Activated CD8-positive, alpha-beta T cell treated with anti-CD3 and anti-CD28 coated beads, Interleukin-2, amount 10 ng/mL, durations not matched to agents 7 days and 5 days (primary cell): Measurements from ENCODE around the gene EML5. TPM values are rescaled to one million over a fixed set of nuclear protein-coding genes. Genes with fewer than 3 reads are reported as not detected.
A peak's percentile ranks its signal among the peaks of the same experiment; 100 is the strongest.

Source experiments
- ATAC-seq: fragments of 150-1000 bp; cut with Tn5 transposase; one replicate; pipeline ENCODE4 v1.10.0; 2021; ENCODE audit warnings: moderate library complexity
- CTCF ChIA-PET: fragments of 350-600 bp; sonication (Branson Sonifier 250); formaldehyde crosslinking; loops from one replicate; lab custom pipeline; 2021; ENCODE audit warnings: antibody characterized with exemption; lab: Charles Lee
- POLR2A ChIA-PET: fragments of 350-600 bp; sonication (Branson Sonifier 250); formaldehyde crosslinking; loops from one replicate; lab custom pipeline; 2021; ENCODE audit warnings: antibody characterized with exemption; lab: Charles Lee
- DNase-seq: peaks from one replicate; pipeline ENCODE4 v3.0.0-alpha.2; 2020
- H3K27ac Mint-ChIP-seq: one replicate; pipeline ENCODE4 v1.8.0; 2021; ENCODE audit warnings: mild to moderate bottlenecking, mixed read lengths
- H3K27me3 Mint-ChIP-seq: one replicate; pipeline ENCODE4 v1.8.0; 2021; ENCODE audit warnings: low read depth, mixed read lengths
- H3K36me3 Mint-ChIP-seq: one replicate; pipeline ENCODE4 v1.8.0; 2021; ENCODE audit warnings: low read depth, mixed read lengths
- H3K4me1 Mint-ChIP-seq: one replicate; pipeline ENCODE4 v1.8.0; 2021; ENCODE audit warnings: low read depth, mixed read lengths
- H3K4me3 Mint-ChIP-seq: one replicate; pipeline ENCODE4 v1.8.0; 2021; ENCODE audit warnings: mild to moderate bottlenecking, mixed read lengths
- H3K9me3 Mint-ChIP-seq: one replicate; pipeline ENCODE4 v1.8.0; 2022; ENCODE audit warnings: mixed read lengths; ENCODE audit not compliant: insufficient read depth
- total RNA-seq, 2 experiments: library from RNA; stranded (reverse); gene quantifications; one replicate each; pipeline ENCODE4 v1.2.3, GENCODE V29; 2021

The EML5 gene
- total RNA-seq, 2 experiments from 2014 or later, result 1.7 to 2.1 TPM

DNA sequence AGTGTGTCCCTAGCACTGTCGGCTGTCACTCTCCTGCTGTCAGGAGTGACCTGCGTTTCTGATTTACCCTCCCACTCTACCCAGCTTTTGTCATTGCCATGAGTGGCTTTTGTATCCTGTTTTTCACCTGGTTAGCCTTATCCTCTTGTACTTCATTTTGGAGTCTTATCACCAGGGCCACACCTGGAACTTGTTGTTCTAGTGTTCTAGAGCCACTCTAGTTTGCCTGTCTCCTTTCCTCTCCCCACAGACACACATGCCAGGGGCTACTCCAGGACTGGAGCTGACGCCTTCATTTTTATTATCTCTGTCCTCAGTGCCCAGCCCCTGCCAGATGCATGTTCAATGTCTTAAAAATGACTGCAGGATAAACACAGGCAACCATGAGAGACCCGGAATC is 195.7 kb downstream of the EML5 start:
- no peaks in the 10 kb centered on the region for H3K27me3 Mint-ChIP-seq
- H3K36me3 Mint-ChIP-seq, result peaks cover 46% of the 10 kb centered on the region
- DNase-seq (no peak), ATAC-seq (no peak)
- no peak overlapping the region for H3K27ac Mint-ChIP-seq
- peaks cover 27% of the 10 kb centered on the region for H3K4me1 Mint-ChIP-seq
- no peak overlapping the region for H3K4me3 Mint-ChIP-seq
- H3K9me3 Mint-ChIP-seq, result no peaks in the 10 kb centered on the region
- POLR2A ChIA-PET, result interaction anchor here (0.6 kb wide), 1 partner anchor 16 kb away, joined by 3 read pairs; no protein-coding TSS in a partner anchor
- CTCF ChIA-PET, result interaction anchor here (1.2 to 1.5 kb wide), 2 partner anchors 40 to 430 kb away, joined by 3 to 4 read pairs; no protein-coding TSS in a partner anchor

DNA sequence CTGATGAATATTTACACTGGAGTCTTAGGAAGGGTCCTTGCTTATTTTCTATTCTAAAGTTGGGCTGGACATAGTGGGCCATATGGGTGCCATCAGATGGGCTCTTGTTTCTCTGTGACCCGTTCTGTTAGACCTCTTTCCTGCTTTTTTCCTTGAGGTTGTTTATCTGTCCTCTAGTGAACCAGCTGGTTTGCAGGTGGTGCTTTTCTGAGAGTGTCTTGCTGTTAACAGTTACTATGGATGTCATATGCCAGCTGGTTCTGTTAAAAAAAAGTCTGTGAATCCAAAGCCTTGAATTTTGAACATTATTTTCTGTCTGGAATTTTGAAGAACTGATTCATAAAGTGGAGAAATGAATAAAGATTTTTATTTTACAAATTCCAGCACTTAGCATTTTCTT is 200.7 kb downstream of the EML5 start:
- CTCF ChIA-PET, result no interaction called here

DNA sequence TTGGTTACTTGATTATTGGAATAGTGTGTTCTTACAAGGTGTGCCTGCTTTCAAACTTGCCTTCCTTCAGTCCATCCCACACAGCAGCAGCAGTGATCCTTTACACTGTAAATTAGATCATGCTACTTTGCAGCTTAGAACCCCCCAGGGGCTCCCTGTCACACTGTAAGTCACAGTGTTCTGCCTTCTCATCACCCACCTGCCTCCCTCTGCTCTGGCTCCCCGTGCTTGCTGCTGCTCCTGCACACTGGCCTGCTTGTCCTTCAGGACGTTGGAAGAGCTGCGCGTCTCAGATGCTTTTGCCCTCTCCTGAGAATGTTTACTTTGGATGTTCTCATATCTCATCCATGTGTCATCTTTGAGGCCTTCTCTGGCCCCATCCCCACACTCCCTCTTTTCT is 202.6 kb downstream of the EML5 start:
- CTCF ChIA-PET, result no interaction called here
- ATAC-seq (no peak), DNase-seq (no peak)
- Mint-ChIP-seq H3K36me3 (peaks cover 28% of the 10 kb centered on the region), H3K27me3 (no peaks in the 10 kb centered on the region), H3K27ac (no peak overlapping the region), H3K9me3 (no peaks in the 10 kb centered on the region), H3K4me1 (no peaks in the 10 kb centered on the region), H3K4me3 (no peak overlapping the region)
- POLR2A ChIA-PET, result no interaction called here

More for the DNA sequence above, 200.7 kb downstream of the EML5 start:
- Mint-ChIP-seq H3K9me3 (no peaks in the 10 kb centered on the region), H3K4me3 (no peak overlapping the region), H3K4me1 (no peaks in the 10 kb centered on the region), H3K27me3 (no peaks in the 10 kb centered on the region), H3K27ac (no peak overlapping the region), H3K36me3 (peaks cover 26% of the 10 kb centered on the region)
- DNase-seq, result no peak
- ATAC-seq, result no peak
- POLR2A ChIA-PET, result no interaction called here

DNA sequence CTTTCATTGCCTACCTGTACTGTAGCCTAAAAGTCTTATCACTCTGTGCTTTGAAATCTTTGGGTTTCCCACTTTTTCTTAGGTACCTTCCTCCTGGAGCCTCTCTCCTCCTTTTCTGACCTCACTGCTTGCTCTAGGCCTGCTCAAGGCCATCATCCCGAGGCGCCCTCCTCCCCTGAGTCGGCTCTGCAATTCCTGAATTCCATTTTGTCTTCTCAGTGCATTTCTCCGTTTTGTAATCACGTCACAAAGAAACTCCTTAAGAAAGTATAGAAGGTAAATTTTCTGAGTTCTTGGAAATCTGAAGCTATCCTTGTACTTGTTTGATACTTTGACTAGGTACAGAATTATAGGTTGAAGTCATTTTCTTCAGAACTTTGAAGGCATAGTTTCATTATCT is 204.7 kb downstream of the EML5 start:
- H3K36me3 Mint-ChIP-seq, result peaks cover 30% of the 10 kb centered on the region
- no peaks in the 10 kb centered on the region for H3K9me3 Mint-ChIP-seq
- DNase-seq (no peak), ATAC-seq (no peak)
- no peaks in the 10 kb centered on the region for H3K4me1 Mint-ChIP-seq
- no peaks in the 10 kb centered on the region for H3K27me3 Mint-ChIP-seq
- POLR2A ChIA-PET, result no interaction called here
- CTCF ChIA-PET, result no interaction called here
- H3K4me3 Mint-ChIP-seq, result no peak overlapping the region
- H3K27ac Mint-ChIP-seq, result no peak overlapping the region

DNA sequence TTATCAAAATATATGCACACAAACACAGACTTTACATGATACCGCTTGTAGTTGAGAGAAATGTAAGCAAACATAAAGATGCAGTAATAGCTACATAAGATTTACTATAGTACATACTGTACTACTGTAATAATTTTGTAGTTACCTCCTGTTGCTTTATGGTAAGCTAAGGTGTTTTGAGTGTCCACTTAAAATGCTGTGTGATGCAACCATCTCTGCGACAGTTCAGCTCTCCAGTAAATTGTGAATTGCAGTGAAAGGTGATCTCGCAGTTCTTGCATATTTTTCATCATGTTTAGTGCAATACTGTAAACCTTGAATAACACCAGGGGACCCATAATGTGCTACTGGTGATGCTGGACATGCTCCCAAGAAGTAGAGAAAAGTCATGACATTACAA is 208.3 kb downstream of the EML5 start:
- DNase-seq (no peak), ATAC-seq (no peak)
- Mint-ChIP-seq H3K4me1 (no peaks in the 10 kb centered on the region), H3K36me3 (peaks cover 45% of the 10 kb centered on the region), H3K4me3 (no peak overlapping the region), H3K9me3 (no peaks in the 10 kb centered on the region), H3K27ac (no peak overlapping the region), H3K27me3 (no peaks in the 10 kb centered on the region)
- ChIA-PET CTCF (no interaction called here), POLR2A (no interaction called here)

DNA sequence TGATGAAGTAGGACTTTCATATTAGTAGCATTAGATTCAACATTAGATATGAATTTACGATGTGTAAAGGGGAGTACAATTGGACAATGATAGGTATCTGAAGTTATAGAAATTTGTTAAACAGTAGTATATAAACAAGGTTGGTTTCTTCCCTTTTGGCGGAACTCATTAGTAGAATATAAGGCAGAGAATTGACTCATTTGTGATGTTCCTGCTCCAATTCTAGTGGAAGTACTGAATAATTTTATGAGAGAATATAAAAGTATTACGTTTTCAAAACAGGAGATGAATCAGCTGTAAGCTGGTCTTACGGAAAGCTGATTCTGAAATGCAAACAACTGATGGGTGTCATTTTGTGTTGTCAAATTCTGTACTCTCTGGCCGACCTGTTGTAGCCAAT is 216.5 kb downstream of the EML5 start:
- DNase-seq (no peak), ATAC-seq (no peak)
- CTCF ChIA-PET, result no interaction called here
- H3K4me1 Mint-ChIP-seq, result no peaks in the 10 kb centered on the region
- H3K27me3 Mint-ChIP-seq, result no peaks in the 10 kb centered on the region
- POLR2A ChIA-PET, result no interaction called here
- H3K36me3 Mint-ChIP-seq, result peaks cover 56% of the 10 kb centered on the region
- H3K4me3 Mint-ChIP-seq, result no peak overlapping the region
- no peak overlapping the region for H3K27ac Mint-ChIP-seq
- H3K9me3 Mint-ChIP-seq, result no peaks in the 10 kb centered on the region

DNA sequence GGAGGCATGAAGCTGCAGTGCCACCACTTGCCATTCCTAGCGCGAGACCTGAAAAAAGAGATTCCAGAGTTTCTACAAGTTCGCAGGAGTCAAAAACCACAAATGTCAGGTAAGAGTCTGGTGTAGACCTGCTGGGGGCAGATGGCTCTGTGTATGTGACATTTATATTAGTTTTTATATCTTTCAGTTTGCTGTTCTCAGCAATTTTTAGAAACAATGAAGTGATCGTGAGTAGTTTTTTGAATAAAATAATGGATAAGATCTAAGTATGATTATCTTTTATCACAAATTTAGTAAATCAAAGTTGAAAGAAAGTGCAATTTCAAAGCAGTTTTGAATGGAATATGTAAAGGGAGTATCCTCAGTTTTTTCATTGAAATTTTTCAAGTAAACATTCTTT is 220.6 kb downstream of the EML5 start:
- ChIA-PET CTCF (no interaction called here), POLR2A (no interaction called here)
- H3K36me3 Mint-ChIP-seq, result peaks cover 66% of the 10 kb centered on the region

DNA sequence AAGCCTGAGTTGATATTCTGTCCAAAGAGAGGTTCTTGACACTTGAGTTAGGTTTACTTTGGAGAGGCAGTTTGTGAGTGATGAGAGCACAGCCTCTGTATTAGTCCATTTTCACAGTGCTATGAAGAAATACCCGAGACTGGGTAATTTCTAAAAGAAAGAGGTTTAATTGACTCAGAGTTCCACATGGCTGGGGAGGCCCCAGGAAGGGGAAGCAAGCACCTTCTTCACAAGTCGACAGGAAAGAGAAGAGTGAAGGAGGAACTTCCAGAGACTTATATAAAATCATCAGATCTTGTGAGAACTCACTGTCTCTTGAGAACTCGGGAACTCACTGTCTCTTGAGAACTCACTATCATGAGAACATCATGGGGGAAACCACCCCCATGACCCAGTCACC is 224.6 kb downstream of the EML5 start:
- ChIA-PET CTCF (interaction anchor here (1.0 kb wide), 1 partner anchor 14 kb away, joined by 4 read pairs; no protein-coding TSS in a partner anchor), POLR2A (no interaction called here)
- Mint-ChIP-seq H3K4me3 (no peak overlapping the region), H3K27ac (no peak overlapping the region), H3K9me3 (no peaks in the 10 kb centered on the region), H3K36me3 (peaks cover 62% of the 10 kb centered on the region), H3K4me1 (peaks cover 15% of the 10 kb centered on the region), H3K27me3 (no peaks in the 10 kb centered on the region)
- ATAC-seq (no peak), DNase-seq (no peak)

More for the DNA sequence above, 220.6 kb downstream of the EML5 start:
- no peaks in the 10 kb centered on the region for H3K9me3 Mint-ChIP-seq
- DNase-seq (no peak), ATAC-seq (no peak)
- no peaks in the 10 kb centered on the region for H3K27me3 Mint-ChIP-seq
- no peak overlapping the region for H3K27ac Mint-ChIP-seq
- H3K4me3 Mint-ChIP-seq, result no peak overlapping the region
- H3K4me1 Mint-ChIP-seq, result no peaks in the 10 kb centered on the region

DNA sequence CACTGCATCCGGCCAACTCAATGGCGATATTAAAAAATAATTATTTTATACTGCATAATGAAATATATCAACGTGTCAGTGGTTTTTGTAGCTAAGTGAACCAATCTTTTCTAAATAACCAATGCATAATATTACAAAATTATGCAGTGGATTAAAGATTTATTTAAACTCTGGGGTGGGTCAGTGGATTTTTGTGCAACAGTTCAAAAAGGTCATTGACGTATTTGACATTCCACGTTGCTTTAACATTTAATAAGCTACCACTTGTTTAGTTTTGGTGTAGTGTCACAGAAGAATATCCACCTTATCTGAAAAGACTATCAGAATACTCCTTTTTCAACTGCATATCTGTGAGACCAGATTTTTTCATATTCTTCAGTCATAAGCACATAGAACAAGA is 227.3 kb downstream of the EML5 start:
- Mint-ChIP-seq H3K27ac (no peak overlapping the region), H3K4me3 (no peak overlapping the region), H3K36me3 (peaks cover 46% of the 10 kb centered on the region), H3K4me1 (peaks cover 25% of the 10 kb centered on the region), H3K27me3 (peaks cover 9% of the 10 kb centered on the region), H3K9me3 (no peaks in the 10 kb centered on the region)
- ChIA-PET CTCF (no interaction called here), POLR2A (no interaction called here)
- ATAC-seq, result no peak
- no peak for DNase-seq

DNA sequence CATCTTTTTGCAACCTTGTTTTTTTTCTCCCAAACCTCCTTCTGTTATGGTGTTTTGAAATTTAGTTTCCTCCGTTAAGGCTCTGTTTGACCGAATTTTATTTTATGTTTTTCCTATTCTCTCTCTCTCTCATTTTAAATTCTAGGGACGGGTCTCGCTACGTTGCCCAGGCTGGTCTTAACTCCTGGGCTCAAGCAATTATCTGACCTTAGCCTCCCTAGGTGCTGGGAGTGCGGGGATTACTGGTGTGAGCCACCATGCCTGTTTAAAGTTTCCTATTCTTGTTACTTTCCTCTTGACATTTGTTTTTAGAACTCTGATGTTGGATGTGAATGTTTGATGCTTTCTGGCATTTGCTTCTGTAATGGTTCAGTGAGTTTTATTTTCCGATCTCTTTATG is 228.9 kb downstream of the EML5 start:
- peak overlapping the region; percentile 82 for H3K4me3 Mint-ChIP-seq
- no peaks in the 10 kb centered on the region for H3K9me3 Mint-ChIP-seq
- no peak for DNase-seq
- POLR2A ChIA-PET, result no interaction called here
- H3K27me3 Mint-ChIP-seq, result peaks cover 14% of the 10 kb centered on the region
- peak overlapping the region; percentile 65 for H3K27ac Mint-ChIP-seq
- no peak for ATAC-seq
- CTCF ChIA-PET, result no interaction called here
- peaks cover 29% of the 10 kb centered on the region for H3K4me1 Mint-ChIP-seq
- peaks cover 32% of the 10 kb centered on the region for H3K36me3 Mint-ChIP-seq

DNA sequence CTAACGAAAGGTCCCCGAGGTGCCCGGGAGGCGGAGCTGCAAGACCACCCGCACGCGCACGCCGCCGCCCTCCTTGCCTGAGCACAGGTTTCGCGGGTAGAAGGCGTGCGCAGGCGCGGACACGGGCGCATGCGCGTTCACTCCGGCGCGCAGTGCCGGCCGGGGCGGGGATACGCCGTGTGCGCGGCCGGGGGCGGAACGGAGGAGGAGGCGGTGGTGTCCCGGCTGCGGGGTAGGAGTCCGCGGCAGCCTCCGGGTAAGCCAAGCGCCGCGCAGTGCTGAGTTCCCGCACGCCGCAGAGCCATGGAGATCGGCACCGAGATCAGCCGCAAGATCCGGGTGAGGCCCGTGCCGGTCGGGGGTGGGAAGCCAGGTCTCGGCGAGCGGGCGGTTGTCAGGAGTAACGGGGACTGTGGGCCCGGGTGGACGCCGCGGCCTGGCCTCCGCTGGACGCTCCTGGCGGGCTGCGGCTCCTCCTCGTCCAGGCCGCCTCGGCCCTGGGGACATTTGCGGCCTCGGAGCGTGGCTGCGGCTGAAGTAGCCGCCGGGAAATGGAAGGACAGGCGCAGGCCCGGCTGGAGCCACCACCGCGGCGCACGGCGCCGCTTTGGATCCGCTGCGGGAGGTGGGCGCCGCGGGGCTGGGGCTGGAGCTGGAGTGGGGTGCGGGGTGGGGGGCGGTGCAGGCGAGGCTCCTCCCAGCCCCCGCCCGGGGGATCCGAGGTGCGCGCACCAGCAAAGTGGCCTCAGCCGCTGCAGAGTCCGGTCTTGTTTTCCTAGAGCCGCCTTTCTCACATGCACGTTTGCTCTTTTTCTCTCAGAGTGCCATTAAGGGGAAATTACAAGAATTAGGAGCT is 229.7 kb downstream of the EML5 start, which contains the start of gene ZC3H14:
Gene ZC3H14 (plus strand): TSS at position 207 of the 856 bp plus-strand sequence. CDS start 97 bp downstream, at position 304.
- POLR2A ChIA-PET, result no interaction called here
- no peaks in the 10 kb centered on the region for H3K9me3 Mint-ChIP-seq

DNA sequence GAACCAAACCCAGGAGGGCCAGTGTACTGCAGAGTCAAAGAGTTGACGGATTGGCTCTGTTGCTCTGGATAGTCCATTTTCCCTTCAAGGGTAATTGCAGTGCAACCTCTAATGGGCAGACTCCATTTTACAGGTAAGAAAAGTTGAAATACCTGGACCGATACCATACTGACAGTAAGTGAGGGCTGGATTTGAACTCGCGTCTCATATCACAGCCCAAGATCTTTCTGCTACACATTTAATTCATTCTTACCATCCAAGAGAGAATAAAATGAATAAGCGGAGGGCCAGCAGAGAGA is 230.3 kb downstream of the EML5 start:
- H3K27ac Mint-ChIP-seq, result peak overlapping the region; percentile 88
- CTCF ChIA-PET, result no interaction called here
- H3K36me3 Mint-ChIP-seq, result peaks cover 19% of the 10 kb centered on the region

More for the DNA sequence above, 229.7 kb downstream of the EML5 start, which contains the start of gene ZC3H14:
- H3K36me3 Mint-ChIP-seq, result peaks cover 25% of the 10 kb centered on the region
- CTCF ChIA-PET, result no interaction called here
- peaks cover 31% of the 10 kb centered on the region for H3K4me1 Mint-ChIP-seq
- ATAC-seq (peak; percentile 98), DNase-seq (peak; percentile 88)
- peak within 1 kb of the TSS; percentile 88 for H3K27ac Mint-ChIP-seq
- peak within 1 kb of the TSS; percentile 82 for H3K4me3 Mint-ChIP-seq
- H3K27me3 Mint-ChIP-seq, result peaks cover 16% of the 10 kb centered on the region

More for the DNA sequence above, 230.3 kb downstream of the EML5 start:
- Mint-ChIP-seq H3K4me1 (peaks cover 36% of the 10 kb centered on the region), H3K9me3 (no peaks in the 10 kb centered on the region), H3K4me3 (peak overlapping the region; percentile 82), H3K27me3 (peaks cover 16% of the 10 kb centered on the region)
- DNase-seq, result no peak
- no peak for ATAC-seq
- POLR2A ChIA-PET, result no interaction called here
